ENCODE results near the gene ZBTB32. TPM values are rescaled to one million over a fixed set of nuclear protein-coding genes. Genes with fewer than 3 reads are reported as not detected.

ZBTB32 gene
- total and polyA plus RNA-seq, 2 experiments from 2014 or later: 0.65 TPM; not detected in 1

DNA sequence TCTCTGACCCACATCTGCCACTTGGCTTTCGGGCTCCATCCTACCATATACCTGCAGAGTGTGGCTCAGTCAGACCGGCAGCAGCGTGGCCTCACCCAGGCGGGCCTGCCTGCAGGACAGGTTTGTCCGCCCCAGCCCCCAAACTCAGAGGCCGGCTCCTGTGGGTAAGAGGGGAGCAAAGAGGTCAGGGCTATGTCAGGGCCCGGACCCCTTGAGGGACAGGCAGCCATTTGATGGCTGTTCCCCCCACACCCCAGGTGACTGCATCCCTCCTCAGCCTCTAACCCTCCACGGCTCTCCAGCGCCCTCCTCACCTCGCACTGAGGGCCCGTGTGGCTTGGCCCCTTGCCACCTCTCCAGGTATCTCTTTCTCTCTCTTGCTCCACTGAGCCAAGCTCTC, 12.3 kb upstream of the ZBTB32 start:
- Mint-ChIP-seq H3K27ac (no peak overlapping the region), H3K4me1 (peaks cover 5% of the 10 kb centered on the region; the same call in 2 of the 3 replicates), H3K36me3 (ENCODE audit: low read depth) (no peaks in the 10 kb centered on the region), H3K9me3 (peaks cover 3% of the 10 kb centered on the region; the same call in 1 of the 3 replicates), H3K27me3 (ENCODE audit: insufficient read depth, low read depth, poor library complexity) (no peaks in the 10 kb centered on the region), H3K4me3 (no peak overlapping the region)
- no peak overlapping the region for H3K4me2 ChIP-seq
- H4K20me1 ChIP-seq (replicated peaks; ENCODE audit: insufficient read depth): no peaks in the 10 kb centered on the region
- no peaks in the 10 kb centered on the region for H3K9me2 ChIP-seq (ENCODE audit: insufficient read depth)
- ATAC-seq: no peak
- H3K4me3 ChIP-seq: no peak overlapping the region
- no peak overlapping the region for H2AFZ ChIP-seq
- no peaks in the 10 kb centered on the region for H3K79me2 ChIP-seq (replicated peaks; ENCODE audit: insufficient read depth)
- no peaks in the 10 kb centered on the region for H3K36me3 ChIP-seq (ENCODE audit: insufficient read depth)
- TF ChIP-seq, protein P1, sequence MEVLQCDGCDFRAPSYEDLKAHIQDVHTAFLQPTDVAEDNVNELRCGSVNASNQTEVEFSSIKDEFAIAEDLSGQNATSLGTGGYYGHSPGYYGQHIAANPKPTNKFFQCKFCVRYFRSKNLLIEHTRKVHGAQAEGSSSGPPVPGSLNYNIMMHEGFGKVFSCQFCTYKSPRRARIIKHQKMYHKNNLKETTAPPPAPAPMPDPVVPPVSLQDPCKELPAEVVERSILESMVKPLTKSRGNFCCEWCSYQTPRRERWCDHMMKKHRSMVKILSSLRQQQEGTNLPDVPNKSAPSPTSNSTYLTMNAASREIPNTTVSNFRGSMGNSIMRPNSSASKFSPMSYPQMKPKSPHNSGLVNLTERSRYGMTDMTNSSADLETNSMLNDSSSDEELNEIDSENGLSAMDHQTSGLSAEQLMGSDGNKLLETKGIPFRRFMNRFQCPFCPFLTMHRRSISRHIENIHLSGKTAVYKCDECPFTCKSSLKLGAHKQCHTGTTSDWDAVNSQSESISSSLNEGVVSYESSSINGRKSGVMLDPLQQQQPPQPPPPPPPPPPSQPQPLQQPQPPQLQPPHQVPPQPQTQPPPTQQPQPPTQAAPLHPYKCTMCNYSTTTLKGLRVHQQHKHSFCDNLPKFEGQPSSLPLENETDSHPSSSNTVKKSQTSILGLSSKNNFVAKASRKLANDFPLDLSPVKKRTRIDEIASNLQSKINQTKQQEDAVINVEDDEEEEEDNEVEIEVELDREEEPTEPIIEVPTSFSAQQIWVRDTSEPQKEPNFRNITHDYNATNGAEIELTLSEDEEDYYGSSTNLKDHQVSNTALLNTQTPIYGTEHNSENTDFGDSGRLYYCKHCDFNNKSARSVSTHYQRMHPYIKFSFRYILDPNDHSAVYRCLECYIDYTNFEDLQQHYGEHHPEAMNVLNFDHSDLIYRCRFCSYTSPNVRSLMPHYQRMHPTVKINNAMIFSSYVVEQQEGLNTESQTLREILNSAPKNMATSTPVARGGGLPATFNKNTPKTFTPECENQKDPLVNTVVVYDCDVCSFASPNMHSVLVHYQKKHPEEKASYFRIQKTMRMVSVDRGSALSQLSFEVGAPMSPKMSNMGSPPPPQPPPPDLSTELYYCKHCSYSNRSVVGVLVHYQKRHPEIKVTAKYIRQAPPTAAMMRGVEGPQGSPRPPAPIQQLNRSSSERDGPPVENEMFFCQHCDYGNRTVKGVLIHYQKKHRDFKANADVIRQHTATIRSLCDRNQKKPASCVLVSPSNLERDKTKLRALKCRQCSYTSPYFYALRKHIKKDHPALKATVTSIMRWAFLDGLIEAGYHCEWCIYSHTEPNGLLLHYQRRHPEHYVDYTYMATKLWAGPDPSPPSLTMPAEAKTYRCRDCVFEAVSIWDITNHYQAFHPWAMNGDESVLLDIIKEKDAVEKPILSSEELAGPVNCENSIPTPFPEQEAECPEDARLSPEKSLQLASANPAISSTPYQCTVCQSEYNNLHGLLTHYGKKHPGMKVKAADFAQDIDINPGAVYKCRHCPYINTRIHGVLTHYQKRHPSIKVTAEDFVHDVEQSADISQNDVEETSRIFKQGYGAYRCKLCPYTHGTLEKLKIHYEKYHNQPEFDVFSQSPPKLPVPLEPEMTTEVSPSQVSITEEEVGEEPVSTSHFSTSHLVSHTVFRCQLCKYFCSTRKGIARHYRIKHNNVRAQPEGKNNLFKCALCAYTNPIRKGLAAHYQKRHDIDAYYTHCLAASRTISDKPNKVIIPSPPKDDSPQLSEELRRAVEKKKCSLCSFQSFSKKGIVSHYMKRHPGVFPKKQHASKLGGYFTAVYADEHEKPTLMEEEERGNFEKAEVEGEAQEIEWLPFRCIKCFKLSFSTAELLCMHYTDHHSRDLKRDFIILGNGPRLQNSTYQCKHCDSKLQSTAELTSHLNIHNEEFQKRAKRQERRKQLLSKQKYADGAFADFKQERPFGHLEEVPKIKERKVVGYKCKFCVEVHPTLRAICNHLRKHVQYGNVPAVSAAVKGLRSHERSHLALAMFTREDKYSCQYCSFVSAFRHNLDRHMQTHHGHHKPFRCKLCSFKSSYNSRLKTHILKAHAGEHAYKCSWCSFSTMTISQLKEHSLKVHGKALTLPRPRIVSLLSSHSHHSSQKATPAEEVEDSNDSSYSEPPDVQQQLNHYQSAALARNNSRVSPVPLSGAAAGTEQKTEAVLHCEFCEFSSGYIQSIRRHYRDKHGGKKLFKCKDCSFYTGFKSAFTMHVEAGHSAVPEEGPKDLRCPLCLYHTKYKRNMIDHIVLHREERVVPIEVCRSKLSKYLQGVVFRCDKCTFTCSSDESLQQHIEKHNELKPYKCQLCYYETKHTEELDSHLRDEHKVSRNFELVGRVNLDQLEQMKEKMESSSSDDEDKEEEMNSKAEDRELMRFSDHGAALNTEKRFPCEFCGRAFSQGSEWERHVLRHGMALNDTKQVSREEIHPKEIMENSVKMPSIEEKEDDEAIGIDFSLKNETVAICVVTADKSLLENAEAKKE (CRISPR knock-in tag; IDR thresholded peaks at IDR 0.05): no peak
- no peak for TF ChIP-seq NANOG (IDR thresholded peaks at IDR 0.05; ENCODE audit: borderline replicate concordance)
- TF ChIP-seq REST (IDR thresholded peaks at IDR 0.05; ENCODE audit: unreplicated experiment): no peak
- TF ChIP-seq CTCF (conservative IDR thresholded peaks at IDR 0.05; ENCODE audit: low read depth in 2 of 2): peak in 1 of 2 experiments; percentile 47; a peak in 2 of 4 replicates
- no peak for TF ChIP-seq JUNB (IDR thresholded peaks at IDR 0.05; ENCODE audit: unreplicated experiment)
- no peak for TF ChIP-seq CREB1 (CRISPR knock-in tag; IDR thresholded peaks at IDR 0.05; ENCODE audit: low read depth)
- no peak for TF ChIP-seq ZNF114 (CRISPR knock-in tag; IDR thresholded peaks at IDR 0.05)
- no peak for TF ChIP-seq STAT1 (IDR thresholded peaks at IDR 0.05; ENCODE audit: unreplicated experiment)
- H3F3A ChIP-seq (replicated peaks; ENCODE audit: low read depth): 0 out of 2 replicates have a peak, but pooled peaks cover 2% of the 10 kb centered on the region
- no peaks in the 10 kb centered on the region for H3K27me3 ChIP-seq (ENCODE audit: insufficient read depth)
- no peak overlapping the region for H3K27ac ChIP-seq (ENCODE audit: low read depth)
- no peaks in the 10 kb centered on the region; the same call in 1 of the 2 replicates for H3K4me1 ChIP-seq (ENCODE audit: insufficient read depth)
- no peak for DNase-seq (ENCODE audit: low spot score)
